Measurements from ENCODE around the gene GPAT3. TPM values are rescaled to one million over a fixed set of nuclear protein-coding genes. Genes with fewer than 3 reads are reported as not detected.

GPAT3 gene
- total RNA-seq, 1 donor from 2014 or later: 11.3 TPM

- no peak overlapping the region for H3K4me3 Mint-ChIP-seq
- H3K9me3 Mint-ChIP-seq: no peaks in the 10 kb centered on the region
Observed at GRCh38 chr4:83561381-83561780, 25.5 kb downstream of the GPAT3 start.

GRCh38 chr4:83563998-83564397 is 28.1 kb downstream of the GPAT3 start:
- Mint-ChIP-seq H3K4me1 (ENCODE audit: unreplicated experiment) (no peaks in the 10 kb centered on the region), H3K36me3 (no peaks in the 10 kb centered on the region), H3K27ac (no peak overlapping the region), H3K27me3 (peaks cover 3% of the 10 kb centered on the region), H3K4me3 (no peak overlapping the region), H3K9me3 (no peaks in the 10 kb centered on the region)
- TF ChIP-seq CTCF (conservative IDR thresholded peaks at IDR 0.05): no peak
- DNase-seq (ENCODE audit: extremely low spot score, unreplicated experiment): no peak

More at GRCh38 chr4:83561381-83561780, 25.5 kb downstream of the GPAT3 start:
- no peak for TF ChIP-seq CTCF (conservative IDR thresholded peaks at IDR 0.05)
- no peaks in the 10 kb centered on the region for H3K36me3 Mint-ChIP-seq
- peaks cover 3% of the 10 kb centered on the region for H3K27me3 Mint-ChIP-seq
- no peak for DNase-seq (ENCODE audit: extremely low spot score, unreplicated experiment)
- H3K4me1 Mint-ChIP-seq (ENCODE audit: unreplicated experiment): no peaks in the 10 kb centered on the region
- no peak overlapping the region for H3K27ac Mint-ChIP-seq

GRCh38 chr4:83568062-83568461 is 32.2 kb downstream of the GPAT3 start:
- Mint-ChIP-seq H3K4me1 (ENCODE audit: unreplicated experiment) (no peaks in the 10 kb centered on the region), H3K27me3 (no peaks in the 10 kb centered on the region)

GRCh38 chr4:83569429-83569828 is 33.5 kb downstream of the GPAT3 start:
- H3K27me3 Mint-ChIP-seq: no peaks in the 10 kb centered on the region
- H3K4me1 Mint-ChIP-seq (ENCODE audit: unreplicated experiment): peaks cover 5% of the 10 kb centered on the region
- H3K9me3 Mint-ChIP-seq: no peaks in the 10 kb centered on the region
- DNase-seq (ENCODE audit: extremely low spot score, unreplicated experiment): no peak
- TF ChIP-seq CTCF (conservative IDR thresholded peaks at IDR 0.05): no peak
- no peak overlapping the region for H3K4me3 Mint-ChIP-seq
- peak overlapping the region; percentile 48 for H3K27ac Mint-ChIP-seq
- no peaks in the 10 kb centered on the region for H3K36me3 Mint-ChIP-seq

More at GRCh38 chr4:83568062-83568461, 32.2 kb downstream of the GPAT3 start:
- H3K36me3 Mint-ChIP-seq: no peaks in the 10 kb centered on the region
- H3K9me3 Mint-ChIP-seq: no peaks in the 10 kb centered on the region
- TF ChIP-seq CTCF (conservative IDR thresholded peaks at IDR 0.05): no peak
- no peak overlapping the region for H3K4me3 Mint-ChIP-seq
- no peak for DNase-seq (ENCODE audit: extremely low spot score, unreplicated experiment)
- H3K27ac Mint-ChIP-seq: no peak overlapping the region

GRCh38 chr4:83569987-83570386 is 34.1 kb downstream of the GPAT3 start:
- DNase-seq (ENCODE audit: extremely low spot score, unreplicated experiment): no peak
- no peaks in the 10 kb centered on the region for H3K27me3 Mint-ChIP-seq
- peaks cover 5% of the 10 kb centered on the region for H3K4me1 Mint-ChIP-seq (ENCODE audit: unreplicated experiment)
- H3K36me3 Mint-ChIP-seq: no peaks in the 10 kb centered on the region
- H3K9me3 Mint-ChIP-seq: no peaks in the 10 kb centered on the region
- TF ChIP-seq CTCF (conservative IDR thresholded peaks at IDR 0.05): no peak
- H3K27ac Mint-ChIP-seq: peak overlapping the region; percentile 48
- no peak overlapping the region for H3K4me3 Mint-ChIP-seq

GRCh38 chr4:83572848-83573247 is 36.9 kb downstream of the GPAT3 start:
- H3K36me3 Mint-ChIP-seq: no peaks in the 10 kb centered on the region
- H3K27me3 Mint-ChIP-seq: no peaks in the 10 kb centered on the region
- no peak overlapping the region for H3K27ac Mint-ChIP-seq
- H3K9me3 Mint-ChIP-seq: no peaks in the 10 kb centered on the region
- peaks cover 5% of the 10 kb centered on the region for H3K4me1 Mint-ChIP-seq (ENCODE audit: unreplicated experiment)
- TF ChIP-seq CTCF (conservative IDR thresholded peaks at IDR 0.05): no peak
- DNase-seq (ENCODE audit: extremely low spot score, unreplicated experiment): no peak
- H3K4me3 Mint-ChIP-seq: no peak overlapping the region
